Eye (tissue), 1 donor: ENCODE measurements around the gene ADAM8.
A peak's percentile ranks its signal among the peaks of the same experiment; 100 is the strongest.
"Not testable (repeated sequence)": the region's sequence is repeated elsewhere in the genome, so short reads cannot be mapped to it uniquely, and the experiment has no call there.

ENCODE experiments used
- DNase-seq: peaks from one replicate; pipeline ENCODE4 v3.0.0-alpha.2; 2015

Gene ADAM8

GRCh38 chr10:133247681-133248333 is 28.9 kb downstream of the ADAM8 start:
- no peak for DNase-seq

- DNase-seq = no peak
These were observed 30.4 kb downstream of the ADAM8 start for GRCh38 chr10:133246236-133246626.

DNA sequence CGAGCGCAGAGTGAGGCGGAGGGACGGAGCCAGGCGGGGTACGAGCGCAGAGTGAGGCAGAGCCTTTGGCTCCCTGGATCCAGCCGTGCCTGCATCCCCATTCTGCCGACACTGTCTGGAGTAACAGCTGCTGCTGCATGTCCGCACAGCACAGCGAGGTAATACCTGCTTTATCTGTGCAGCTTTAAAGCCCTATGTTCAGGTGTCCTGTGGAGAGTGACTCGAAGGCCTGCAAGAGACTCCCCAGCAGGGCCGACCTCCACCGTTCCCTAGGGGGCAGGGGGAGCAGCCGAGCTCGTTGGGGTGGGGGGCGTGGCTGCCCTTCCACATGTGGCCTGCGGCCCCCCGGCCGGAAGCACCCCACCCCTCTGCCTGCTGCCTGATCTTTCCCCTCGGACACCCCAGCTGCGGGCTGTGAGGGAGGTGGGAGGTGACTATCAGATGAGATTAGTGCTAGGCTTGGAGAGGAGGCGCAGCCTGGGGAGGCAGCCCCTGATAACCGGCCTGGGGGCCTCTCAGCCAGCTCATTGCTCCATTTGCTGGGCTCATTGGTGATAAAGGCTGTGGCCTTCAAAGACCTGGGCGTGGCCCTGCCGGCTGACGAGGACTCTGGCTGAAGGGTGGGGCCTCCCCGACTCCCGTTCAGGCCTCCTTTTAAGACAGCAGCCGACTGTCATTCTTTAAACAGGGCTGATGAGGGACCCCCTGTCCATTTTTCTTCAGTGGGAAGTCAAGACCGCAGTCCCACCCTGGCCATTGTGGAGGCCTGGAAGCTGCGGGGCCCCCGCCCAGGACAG is 31.0 kb downstream of the ADAM8 start:
- DNase-seq = no peak

GRCh38 chr10:133243593-133243992 is 33.1 kb downstream of the ADAM8 start:
- no peak for DNase-seq

DNA sequence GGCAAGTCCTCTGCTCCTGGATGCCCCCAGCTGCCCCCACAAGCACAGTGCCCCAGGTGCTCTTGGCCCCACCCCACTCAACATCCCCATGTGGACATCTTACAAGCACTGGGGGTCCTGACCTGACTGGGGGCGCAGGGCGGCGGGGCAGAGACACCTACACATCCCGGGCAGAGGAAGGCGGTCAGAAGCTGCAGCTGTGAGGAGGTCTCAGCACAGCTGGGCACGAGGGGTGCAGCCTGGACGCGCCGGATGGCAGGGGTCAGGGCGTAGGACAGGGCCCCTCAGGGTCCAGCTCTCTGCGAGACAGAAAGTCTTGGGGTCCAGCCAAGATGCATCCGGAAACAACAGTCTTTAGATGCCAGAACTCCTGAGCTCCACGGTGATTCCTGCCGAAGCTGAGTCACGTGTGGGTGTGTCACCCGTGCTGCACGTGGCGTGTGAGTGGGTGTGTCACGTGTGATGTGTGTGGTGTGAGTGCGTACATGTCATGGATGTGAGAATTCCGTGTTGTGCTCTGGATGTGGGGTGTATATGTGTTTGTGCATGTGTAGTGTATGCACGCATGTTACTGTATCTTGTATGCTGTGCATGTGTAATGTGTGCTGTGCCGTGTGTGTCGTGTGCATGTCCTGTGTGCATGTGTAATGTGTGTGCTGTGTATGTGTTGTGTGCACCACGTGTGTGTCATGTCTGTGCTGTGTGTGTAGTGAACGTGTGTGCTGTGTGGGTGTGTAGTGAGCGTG is 33.9 kb downstream of the ADAM8 start:
- no peak for DNase-seq

- no peak for DNase-seq
These were observed 35.0 kb downstream of the ADAM8 start for GRCh38 chr10:133241501-133242205.

- no peak for DNase-seq
These were observed 36.7 kb downstream of the ADAM8 start for GRCh38 chr10:133239990-133240389.

GRCh38 chr10:133238466-133238804 is 38.2 kb downstream of the ADAM8 start:
- DNase-seq = no peak

GRCh38 chr10:133237588-133238465 is 38.8 kb downstream of the ADAM8 start, which contains the start of gene VENTX:
TSS of gene VENTX (plus strand) at chr10:133237855. CDS start at chr10:133237915, 60 bp downstream.
- DNase-seq = peak; percentile 52

- no peak for DNase-seq
These were observed 39.5 kb downstream of the ADAM8 start for GRCh38 chr10:133237241-133237587.

GRCh38 chr10:133236401-133237240 is 40.0 kb downstream of the ADAM8 start:
- DNase-seq = peak; percentile 46

GRCh38 chr10:133235932-133236331 is 40.7 kb downstream of the ADAM8 start:
- DNase-seq = no peak

DNA sequence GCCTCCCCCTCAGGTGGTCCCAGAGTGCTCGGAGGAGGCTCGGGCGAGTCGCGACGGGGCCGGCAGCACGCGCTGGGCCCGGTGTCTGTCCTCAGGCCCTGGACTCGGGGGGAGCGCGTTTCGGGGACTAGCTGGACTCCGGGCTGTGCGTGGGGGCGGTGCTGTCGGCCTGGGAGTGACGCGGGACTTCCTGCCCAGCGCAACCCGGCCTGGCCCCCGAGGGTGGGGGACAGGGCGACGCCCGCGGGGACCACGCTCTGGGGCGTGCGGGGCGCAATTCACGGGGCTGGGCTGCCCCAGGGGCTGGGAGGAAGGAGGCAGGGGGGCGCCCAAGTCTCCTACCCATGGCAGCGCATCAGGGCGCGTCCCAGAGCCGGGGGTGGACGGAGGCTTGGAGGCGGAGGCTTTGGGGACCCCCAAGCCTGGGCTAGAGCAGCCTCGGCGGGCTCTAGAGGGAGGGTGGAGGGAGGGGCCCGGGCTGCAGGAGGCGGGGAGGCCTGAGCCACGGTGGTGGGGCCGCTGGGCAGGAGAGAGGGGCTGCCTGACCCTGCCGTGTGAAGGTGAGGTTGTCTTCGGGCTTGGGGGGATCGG is 41.3 kb downstream of the ADAM8 start:
- no peak for DNase-seq

DNA sequence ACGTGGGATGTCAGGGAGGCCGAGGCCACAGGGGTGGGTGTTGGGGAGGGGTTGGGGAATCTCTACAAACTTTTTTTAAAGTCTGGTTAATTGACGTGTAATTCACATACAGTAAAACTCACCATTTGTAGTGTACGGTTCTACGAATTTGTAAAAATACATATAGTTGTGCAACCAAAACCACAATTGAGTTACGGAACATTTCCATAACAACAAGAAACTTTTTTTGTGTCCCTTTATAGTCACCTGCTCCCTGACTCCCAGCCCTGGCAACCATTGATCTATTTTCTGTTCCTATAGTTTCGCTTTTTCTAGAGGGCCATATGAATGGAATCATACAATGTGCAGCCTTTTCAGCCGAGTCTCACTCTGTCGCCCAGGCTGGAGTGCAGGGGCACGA is 41.9 kb downstream of the ADAM8 start:
- not testable (repeated sequence) for DNase-seq

DNA sequence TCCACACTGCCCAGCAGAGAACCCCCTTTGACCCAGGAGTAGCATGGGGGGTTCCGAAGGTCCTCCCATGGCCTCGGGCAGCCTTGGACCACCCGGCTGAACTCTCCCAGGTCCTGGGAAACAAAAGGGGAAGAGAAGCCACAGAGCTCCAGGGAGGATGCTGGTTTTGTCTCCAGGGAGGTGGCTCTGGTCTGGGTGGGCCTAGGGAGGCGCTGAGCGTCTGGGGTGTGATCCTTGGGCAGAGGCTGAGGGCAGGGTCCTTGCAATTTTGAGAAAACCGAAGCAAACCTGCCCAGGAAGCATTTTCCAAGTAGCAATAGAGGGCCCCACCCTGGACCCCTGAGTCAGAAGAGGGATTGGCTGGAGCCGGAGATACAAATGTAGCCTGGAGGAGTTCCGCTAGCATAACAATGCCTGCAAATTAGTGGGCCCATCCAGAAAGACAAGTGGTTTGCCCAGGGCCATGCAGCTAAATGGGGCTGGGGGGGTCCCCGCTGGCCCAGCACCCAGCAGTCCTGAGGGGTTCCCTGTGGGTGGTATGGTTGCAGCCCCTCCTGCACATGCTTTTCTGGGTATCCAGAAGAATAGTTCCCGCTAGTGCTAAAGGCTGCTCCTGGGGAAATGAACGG is 44.6 kb downstream of the ADAM8 start:
- DNase-seq = no peak

- peak; percentile 61 for DNase-seq
These were observed 45.3 kb downstream of the ADAM8 start for GRCh38 chr10:133231244-133231945.

DNA sequence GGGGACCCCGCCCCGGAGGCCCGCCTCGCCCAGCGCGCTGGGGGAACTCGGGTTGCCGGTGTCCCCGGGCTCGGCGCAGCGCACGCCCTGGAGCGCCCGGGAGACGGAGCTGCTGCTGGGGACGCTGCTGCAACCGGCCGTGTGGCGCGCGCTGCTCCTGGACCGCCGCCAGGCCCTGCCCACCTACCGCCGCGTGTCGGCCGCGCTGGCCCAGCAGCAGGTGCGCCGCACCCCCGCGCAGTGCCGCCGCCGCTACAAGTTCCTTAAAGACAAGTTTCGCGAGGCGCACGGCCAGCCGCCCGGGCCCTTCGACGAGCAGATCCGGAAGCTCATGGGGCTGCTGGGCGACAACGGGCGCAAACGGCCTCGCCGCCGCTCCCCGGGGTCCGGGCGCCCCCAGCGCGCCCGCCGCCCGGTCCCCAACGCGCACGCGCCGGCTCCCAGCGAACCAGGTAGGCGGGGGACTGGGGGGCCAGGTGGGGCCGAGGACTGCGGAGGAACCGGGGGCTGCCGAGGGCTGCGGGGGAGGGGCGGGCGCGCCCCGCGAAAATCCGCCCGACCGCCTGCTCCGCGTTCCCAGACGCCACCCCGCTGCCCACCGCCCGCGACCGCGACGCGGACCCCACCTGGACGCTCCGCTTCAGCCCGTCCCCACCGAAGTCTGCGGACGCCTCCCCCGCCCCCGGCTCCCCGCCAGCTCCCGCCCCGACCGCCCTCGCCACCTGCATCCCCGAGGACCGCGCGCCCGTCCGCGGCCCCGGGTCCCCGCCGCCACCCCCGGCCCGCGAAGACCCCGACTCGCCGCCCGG is 46.1 kb downstream of the ADAM8 start:
- peak; percentile 61 for DNase-seq

DNA sequence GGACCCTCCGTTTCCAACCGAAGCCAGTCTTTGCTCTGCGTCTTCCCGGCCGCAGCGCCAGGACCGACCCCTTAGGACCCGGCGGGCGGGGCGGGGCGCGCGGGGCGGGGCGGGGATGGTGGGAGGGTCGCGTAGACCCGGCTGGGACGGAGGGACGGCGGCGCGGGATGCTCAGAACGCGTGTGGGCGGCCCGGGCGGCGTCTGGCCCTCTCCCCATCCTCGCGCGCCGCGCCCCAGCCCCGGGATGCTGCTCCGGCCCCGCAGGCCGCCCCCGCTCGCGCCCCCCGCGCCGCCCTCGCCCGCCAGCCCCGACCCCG is 46.7 kb downstream of the ADAM8 start, which contains the start of gene UTF1:
Gene UTF1 (plus strand): TSS at position 174 of the 318 bp plus-strand sequence. CDS start 72 bp downstream, at position 246.
- DNase-seq = peak; percentile 26
